Measurements from ENCODE around the gene ADGRF1.

The ADGRF1 gene

DNA sequence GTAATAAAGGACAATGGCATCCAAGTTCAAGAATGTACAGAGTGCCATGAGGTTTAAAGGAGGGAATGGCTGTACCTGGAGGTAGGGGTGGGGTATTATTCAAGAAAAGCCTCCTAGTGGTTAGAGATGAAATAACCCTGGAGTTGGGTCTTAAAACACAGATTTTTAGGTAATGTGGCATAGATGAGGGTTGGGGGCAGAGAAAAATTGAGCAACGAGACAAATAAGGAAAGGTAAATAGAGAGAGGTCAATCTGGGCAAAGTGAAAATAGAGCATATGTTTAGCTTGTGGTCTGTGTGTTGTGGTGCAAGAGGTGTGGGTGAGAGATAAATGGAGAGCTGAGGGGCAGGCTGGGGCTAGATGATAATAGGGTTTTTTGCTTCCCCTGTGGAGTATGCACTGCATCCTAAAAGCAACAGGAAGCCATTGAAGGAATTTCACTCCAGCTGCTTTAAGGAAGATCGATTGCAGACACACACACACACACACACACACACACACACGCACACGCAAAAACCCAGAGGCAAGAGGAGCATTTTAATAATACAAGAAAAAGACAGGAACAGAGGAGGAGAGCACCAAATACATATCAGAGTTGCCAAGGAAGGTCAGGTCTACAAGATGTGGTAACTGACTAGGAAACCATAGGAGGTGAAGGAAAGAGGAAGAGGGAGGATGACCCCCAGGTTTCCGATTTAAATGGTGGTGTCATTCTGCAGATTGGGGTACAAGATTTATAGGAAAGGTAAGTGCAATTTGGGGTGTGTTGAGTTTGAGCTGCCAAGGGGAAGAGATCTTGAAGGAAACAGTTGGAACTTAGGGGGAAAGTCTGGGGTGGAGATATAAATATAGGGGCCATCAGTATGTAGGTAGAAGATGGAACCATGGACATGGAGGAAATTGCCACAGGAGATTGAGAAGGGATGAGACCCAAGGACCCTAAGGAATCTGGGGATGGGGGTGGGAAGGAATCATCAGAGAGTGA is 31.3 kb upstream of the ADGRF1 start:
- POLR2A ChIA-PET, result no interaction called here
- CTCF ChIA-PET, result interaction anchor here (1.1 to 1.2 kb wide), 2 partner anchors 10 to 27 kb away, joined by 3 to 4 read pairs; no protein-coding TSS in a partner anchor
- no peak overlapping the region for H3K4me3 ChIP-seq (ENCODE audit: control insufficient read depth in 1 of 7, extremely low read depth in 1 of 7, insufficient read depth in 4 of 7, low read depth in 2 of 7, low read length in 6 of 7)
- WGBS (ENCODE audit: insufficient coverage), result 81% methylated on average over 2 of the region's 5 CpGs
- H3K9me3 ChIP-seq (ENCODE audit: control extremely low read depth in 1 of 5, control insufficient read depth in 4 of 5, insufficient read depth in 2 of 5, low read depth in 1 of 5, low read length in 4 of 5), result no peaks in the 10 kb centered on the region
- peak in 2 of 3 donors; percentile 39 to 54 for DNase-seq
- H3K27ac ChIP-seq (ENCODE audit: insufficient read depth in 1 of 2, low read depth in 1 of 2, low read length in 2 of 2, poor library complexity in 1 of 2, severe bottlenecking in 2 of 2), result no peak overlapping the region
- H3K4me1 ChIP-seq (ENCODE audit: control extremely low read depth in 1 of 4, control insufficient read depth in 4 of 4, insufficient read depth in 4 of 4, low read length in 3 of 4), result peaks cover 0 to 8% (median 5%) of the 10 kb centered on the region in 4 experiments
- H3K36me3 ChIP-seq (ENCODE audit: control insufficient read depth in 4 of 4, insufficient read depth in 4 of 4, low read length in 3 of 4), result no peaks in the 10 kb centered on the region
- H3K27me3 ChIP-seq (replicated peaks in 2 of 5; ENCODE audit: control insufficient read depth in 4 of 5, insufficient read depth in 5 of 5, low read length in 4 of 5), result no peaks in the 10 kb centered on the region

- no peak for DNase-seq
- ChIA-PET CTCF (interaction anchor here (1.1 to 1.2 kb wide), 2 partner anchors 10 to 28 kb away, joined by 3 to 4 read pairs; no protein-coding TSS in a partner anchor), POLR2A (no interaction called here)
- H3K36me3 ChIP-seq (ENCODE audit: control insufficient read depth in 4 of 4, insufficient read depth in 4 of 4, low read length in 3 of 4), result no peaks in the 10 kb centered on the region
- no peak overlapping the region for H3K27ac ChIP-seq (ENCODE audit: insufficient read depth in 1 of 2, low read depth in 1 of 2, low read length in 2 of 2, poor library complexity in 1 of 2, severe bottlenecking in 2 of 2)
- H3K4me3 ChIP-seq (ENCODE audit: control insufficient read depth in 1 of 7, extremely low read depth in 1 of 7, insufficient read depth in 4 of 7, low read depth in 2 of 7, low read length in 6 of 7), result no peak overlapping the region
- H3K4me1 ChIP-seq (ENCODE audit: control extremely low read depth in 1 of 4, control insufficient read depth in 4 of 4, insufficient read depth in 4 of 4, low read length in 3 of 4), result peaks cover 0 to 8% (median 5%) of the 10 kb centered on the region in 4 experiments
- 0% methylated on average over 1 of the region's 1 CpG for WGBS (ENCODE audit: insufficient coverage)
- no peaks in the 10 kb centered on the region for H3K27me3 ChIP-seq (replicated peaks in 2 of 5; ENCODE audit: control insufficient read depth in 4 of 5, insufficient read depth in 5 of 5, low read length in 4 of 5)
- H3K9me3 ChIP-seq (ENCODE audit: control extremely low read depth in 1 of 5, control insufficient read depth in 4 of 5, insufficient read depth in 2 of 5, low read depth in 1 of 5, low read length in 4 of 5), result no peaks in the 10 kb centered on the region
Observed at GRCh38 chr6:47072667-47073066, 30.5 kb upstream of the ADGRF1 start.

DNA sequence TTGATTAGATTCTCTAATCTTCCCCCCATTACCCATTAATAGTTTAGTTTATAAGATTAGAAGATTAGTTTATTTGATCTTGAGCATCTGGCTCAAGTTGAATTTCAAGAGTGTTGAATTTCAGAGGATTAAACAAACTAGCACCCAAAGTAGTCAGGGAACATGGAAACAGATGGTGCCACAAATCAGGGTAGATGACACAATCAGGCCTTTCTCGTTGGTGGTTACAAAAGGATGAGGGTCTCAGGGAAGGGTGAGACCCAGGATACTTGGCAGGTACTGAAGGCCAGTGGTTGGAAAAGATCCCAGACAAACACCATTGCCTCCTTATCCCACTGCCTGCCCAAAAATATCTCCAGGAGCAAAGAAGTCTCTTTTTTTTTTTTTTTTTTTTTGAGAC is 29.5 kb upstream of the ADGRF1 start:
- no peak overlapping the region for H3K27ac ChIP-seq (ENCODE audit: insufficient read depth in 1 of 2, low read depth in 1 of 2, low read length in 2 of 2, poor library complexity in 1 of 2, severe bottlenecking in 2 of 2)
- DNase-seq, result no peak
- WGBS (ENCODE audit: insufficient coverage), result 100% methylated on average over 1 of the region's 1 CpG
- H3K9me3 ChIP-seq (ENCODE audit: control extremely low read depth in 1 of 5, control insufficient read depth in 4 of 5, insufficient read depth in 2 of 5, low read depth in 1 of 5, low read length in 4 of 5), result no peaks in the 10 kb centered on the region
- H3K36me3 ChIP-seq (ENCODE audit: control insufficient read depth in 4 of 4, insufficient read depth in 4 of 4, low read length in 3 of 4), result no peaks in the 10 kb centered on the region
- POLR2A ChIA-PET, result no interaction called here
- CTCF ChIA-PET, result no interaction called here
- H3K4me1 ChIP-seq (ENCODE audit: control extremely low read depth in 1 of 4, control insufficient read depth in 4 of 4, insufficient read depth in 4 of 4, low read length in 3 of 4), result peaks cover 0 to 4% (median 1%) of the 10 kb centered on the region in 4 experiments
- no peak overlapping the region for H3K4me3 ChIP-seq (ENCODE audit: control insufficient read depth in 1 of 7, extremely low read depth in 1 of 7, insufficient read depth in 4 of 7, low read depth in 2 of 7, low read length in 6 of 7)
- no peaks in the 10 kb centered on the region for H3K27me3 ChIP-seq (replicated peaks in 2 of 5; ENCODE audit: control insufficient read depth in 4 of 5, insufficient read depth in 5 of 5, low read length in 4 of 5)

DNA sequence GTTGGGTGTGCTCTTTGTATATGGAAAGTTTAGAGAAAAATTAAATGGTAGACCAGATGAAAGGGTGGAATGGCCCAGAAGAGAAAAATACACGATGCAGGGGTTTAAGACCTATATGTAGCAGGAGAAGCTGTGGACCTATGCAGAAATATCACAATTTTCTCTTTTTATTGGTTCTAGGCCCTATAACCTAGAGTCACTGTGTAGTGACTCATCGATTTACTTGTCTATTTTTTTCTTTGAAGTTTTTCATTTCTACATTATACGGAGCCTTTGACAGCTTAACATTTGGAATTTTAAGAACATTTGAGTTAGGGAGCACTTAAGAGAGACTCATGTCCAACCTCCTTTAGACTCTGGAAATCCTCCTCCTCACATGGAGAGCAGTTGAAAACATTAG is 28.3 kb upstream of the ADGRF1 start:
- Histone ChIP-seq H3K4me1 (ENCODE audit: control extremely low read depth in 1 of 4, control insufficient read depth in 4 of 4, insufficient read depth in 4 of 4, low read length in 3 of 4) (no peaks in the 10 kb centered on the region), H3K27ac (ENCODE audit: insufficient read depth in 1 of 2, low read depth in 1 of 2, low read length in 2 of 2, poor library complexity in 1 of 2, severe bottlenecking in 2 of 2) (no peak overlapping the region), H3K27me3 (replicated peaks in 2 of 5; ENCODE audit: control insufficient read depth in 4 of 5, insufficient read depth in 5 of 5, low read length in 4 of 5) (no peaks in the 10 kb centered on the region), H3K9me3 (ENCODE audit: control extremely low read depth in 1 of 5, control insufficient read depth in 4 of 5, insufficient read depth in 2 of 5, low read depth in 1 of 5, low read length in 4 of 5) (no peaks in the 10 kb centered on the region), H3K36me3 (ENCODE audit: control insufficient read depth in 4 of 4, insufficient read depth in 4 of 4, low read length in 3 of 4) (no peaks in the 10 kb centered on the region), H3K4me3 (ENCODE audit: control insufficient read depth in 1 of 7, extremely low read depth in 1 of 7, insufficient read depth in 4 of 7, low read depth in 2 of 7, low read length in 6 of 7) (no peak overlapping the region)
- ChIA-PET CTCF (no interaction called here), POLR2A (no interaction called here)
- 100% methylated on average over 2 of the region's 3 CpGs for WGBS (ENCODE audit: insufficient coverage)
- DNase-seq, result no peak

- Histone ChIP-seq H3K27ac (ENCODE audit: insufficient read depth in 1 of 2, low read depth in 1 of 2, low read length in 2 of 2, poor library complexity in 1 of 2, severe bottlenecking in 2 of 2) (no peak overlapping the region), H3K27me3 (replicated peaks in 2 of 5; ENCODE audit: control insufficient read depth in 4 of 5, insufficient read depth in 5 of 5, low read length in 4 of 5) (no peaks in the 10 kb centered on the region), H3K4me1 (ENCODE audit: control extremely low read depth in 1 of 4, control insufficient read depth in 4 of 4, insufficient read depth in 4 of 4, low read length in 3 of 4) (no peaks in the 10 kb centered on the region), H3K4me3 (ENCODE audit: control insufficient read depth in 1 of 7, extremely low read depth in 1 of 7, insufficient read depth in 4 of 7, low read depth in 2 of 7, low read length in 6 of 7) (no peak overlapping the region), H3K9me3 (ENCODE audit: control extremely low read depth in 1 of 5, control insufficient read depth in 4 of 5, insufficient read depth in 2 of 5, low read depth in 1 of 5, low read length in 4 of 5) (no peaks in the 10 kb centered on the region), H3K36me3 (ENCODE audit: control insufficient read depth in 4 of 4, insufficient read depth in 4 of 4, low read length in 3 of 4) (no peaks in the 10 kb centered on the region)
- ChIA-PET CTCF (no interaction called here), POLR2A (no interaction called here)
- no peak for DNase-seq
- no CpG with 5 or more reads among the region's 2 CpGs for WGBS (ENCODE audit: insufficient coverage)
Observed at GRCh38 chr6:47069156-47069555, 27.0 kb upstream of the ADGRF1 start.

- H3K27ac ChIP-seq (ENCODE audit: insufficient read depth in 1 of 2, low read depth in 1 of 2, low read length in 2 of 2, poor library complexity in 1 of 2, severe bottlenecking in 2 of 2), result no peak overlapping the region
Observed at GRCh38 chr6:47066418-47066817, 24.3 kb upstream of the ADGRF1 start.

GRCh38 chr6:47064274-47064673 is 22.1 kb upstream of the ADGRF1 start:
- DNase-seq, result no peak
- Histone ChIP-seq H3K9me3 (ENCODE audit: control extremely low read depth in 1 of 5, control insufficient read depth in 4 of 5, insufficient read depth in 2 of 5, low read depth in 1 of 5, low read length in 4 of 5) (peaks cover 0 to 3% (median 0%) of the 10 kb centered on the region in 5 experiments), H3K36me3 (ENCODE audit: control insufficient read depth in 4 of 4, insufficient read depth in 4 of 4, low read length in 3 of 4) (no peaks in the 10 kb centered on the region), H3K27ac (ENCODE audit: insufficient read depth in 1 of 2, low read depth in 1 of 2, low read length in 2 of 2, poor library complexity in 1 of 2, severe bottlenecking in 2 of 2) (no peak overlapping the region), H3K4me1 (ENCODE audit: control extremely low read depth in 1 of 4, control insufficient read depth in 4 of 4, insufficient read depth in 4 of 4, low read length in 3 of 4) (no peaks in the 10 kb centered on the region), H3K27me3 (replicated peaks in 2 of 5; ENCODE audit: control insufficient read depth in 4 of 5, insufficient read depth in 5 of 5, low read length in 4 of 5) (no peaks in the 10 kb centered on the region), H3K4me3 (ENCODE audit: control insufficient read depth in 1 of 7, extremely low read depth in 1 of 7, insufficient read depth in 4 of 7, low read depth in 2 of 7, low read length in 6 of 7) (no peak overlapping the region)
- ChIA-PET CTCF (no interaction called here), POLR2A (no interaction called here)
- WGBS (ENCODE audit: insufficient coverage), result 100% methylated on average over 1 of the region's 2 CpGs

More at GRCh38 chr6:47066418-47066817, 24.3 kb upstream of the ADGRF1 start:
- no peak for DNase-seq
- H3K4me3 ChIP-seq (ENCODE audit: control insufficient read depth in 1 of 7, extremely low read depth in 1 of 7, insufficient read depth in 4 of 7, low read depth in 2 of 7, low read length in 6 of 7), result no peak overlapping the region
- no peaks in the 10 kb centered on the region for H3K36me3 ChIP-seq (ENCODE audit: control insufficient read depth in 4 of 4, insufficient read depth in 4 of 4, low read length in 3 of 4)
- no peaks in the 10 kb centered on the region for H3K27me3 ChIP-seq (replicated peaks in 2 of 5; ENCODE audit: control insufficient read depth in 4 of 5, insufficient read depth in 5 of 5, low read length in 4 of 5)
- POLR2A ChIA-PET, result no interaction called here
- no CpG with 5 or more reads among the region's 1 CpG for WGBS (ENCODE audit: insufficient coverage)
- peaks cover 0 to 3% (median 0%) of the 10 kb centered on the region in 5 experiments for H3K9me3 ChIP-seq (ENCODE audit: control extremely low read depth in 1 of 5, control insufficient read depth in 4 of 5, insufficient read depth in 2 of 5, low read depth in 1 of 5, low read length in 4 of 5)
- CTCF ChIA-PET, result interaction anchor here (0.6 to 1.0 kb wide), 3 partner anchors 14 to 38 kb away, joined by 3 to 5 read pairs (median 4); no protein-coding TSS in a partner anchor
- no peaks in the 10 kb centered on the region for H3K4me1 ChIP-seq (ENCODE audit: control extremely low read depth in 1 of 4, control insufficient read depth in 4 of 4, insufficient read depth in 4 of 4, low read length in 3 of 4)
